Activated T-cell treated with anti-CD3 and anti-CD28 coated beads for 48 hours (primary cell): ENCODE results near the gene RTP3.
"Not testable (repeated sequence)": the region's sequence is repeated elsewhere in the genome, so short reads cannot be mapped to it uniquely, and the experiment has no call there.

ENCODE experiments used
- DNase-seq: peaks from one replicate; pipeline ENCODE4 v3.0.0-alpha.2; 2020; ENCODE audit warnings: low read depth

The RTP3 gene

GRCh38 chr3:46519952-46520351 is 22.2 kb downstream of the RTP3 start:
- DNase-seq = no peak

- DNase-seq = no peak
Observed at GRCh38 chr3:46520531-46520930, 22.8 kb downstream of the RTP3 start.

GRCh38 chr3:46521096-46521495 is 23.3 kb downstream of the RTP3 start:
- DNase-seq = no peak

- not testable (repeated sequence) for DNase-seq
Observed at GRCh38 chr3:46522201-46522600, 24.4 kb downstream of the RTP3 start.

GRCh38 chr3:46523556-46523955 is 25.8 kb downstream of the RTP3 start:
- no peak for DNase-seq

GRCh38 chr3:46524008-46524407 is 26.2 kb downstream of the RTP3 start:
- no peak for DNase-seq

GRCh38 chr3:46524832-46525231 is 27.1 kb downstream of the RTP3 start:
- DNase-seq = no peak

- no peak for DNase-seq
Observed at GRCh38 chr3:46527239-46527638, 29.5 kb downstream of the RTP3 start.

GRCh38 chr3:46533091-46533490 is 35.3 kb downstream of the RTP3 start:
- no peak for DNase-seq

- DNase-seq = no peak
Observed at GRCh38 chr3:46535746-46536145, 38.0 kb downstream of the RTP3 start.

- DNase-seq = no peak
Observed at GRCh38 chr3:46536758-46537157, 39.0 kb downstream of the RTP3 start.

GRCh38 chr3:46537316-46537715 is 39.5 kb downstream of the RTP3 start:
- no peak for DNase-seq

GRCh38 chr3:46537779-46538178 is 40.0 kb downstream of the RTP3 start:
- no peak for DNase-seq

GRCh38 chr3:46538425-46538802 is 40.6 kb downstream of the RTP3 start:
- DNase-seq = not testable (repeated sequence)

GRCh38 chr3:46538803-46539442 is 41.1 kb downstream of the RTP3 start:
- peak; percentile 54 for DNase-seq

GRCh38 chr3:46539443-46540005 is 41.7 kb downstream of the RTP3 start:
- no peak for DNase-seq

- no peak for DNase-seq
Observed at GRCh38 chr3:46540550-46540949, 42.8 kb downstream of the RTP3 start.

- DNase-seq = no peak
Observed at GRCh38 chr3:46541835-46542234, 44.1 kb downstream of the RTP3 start.

GRCh38 chr3:46542344-46542743 is 44.6 kb downstream of the RTP3 start:
- no peak for DNase-seq

GRCh38 chr3:46542801-46543201 is 45.0 kb downstream of the RTP3 start:
- DNase-seq = no peak

GRCh38 chr3:46544771-46545503 is 47.2 kb downstream of the RTP3 start:
- no peak for DNase-seq

- DNase-seq = no peak
Observed at GRCh38 chr3:46545818-46546630, 48.2 kb downstream of the RTP3 start.
